Keratinocyte (primary cell): ENCODE results near the gene POFUT2. TPM values are rescaled to one million over a fixed set of nuclear protein-coding genes. Genes with fewer than 3 reads are reported as not detected.

Source experiments
- DNase-seq: peaks from one replicate; pipeline ENCODE4 v3.0.0-alpha.2; 2011; ENCODE audit warnings: low read depth, missing footprints, low spot score
- FAIRE-seq: peaks from 2 replicates; lab custom pipeline; 2011; peaks lifted over from hg19 to GRCh38; lab: Jason Lieb, UNC
- H2AFZ ChIP-seq: 2 replicates; pipeline ENCODE4 v1.6.0; 2012; ENCODE audit warnings: low read length, control low read depth, inconsistent platforms; ENCODE audit not compliant: control insufficient read depth
- H3K27ac ChIP-seq: 2 replicates; pipeline ENCODE4 v1.5.1; 2011; ENCODE audit warnings: low read length; ENCODE audit not compliant: control insufficient read depth, insufficient read depth
- H3K27me3 ChIP-seq: 3 replicates; pipeline ENCODE4 v1.6.0; 2011; ENCODE audit warnings: low read length; ENCODE audit not compliant: control insufficient read depth, insufficient read depth; ENCODE audit errors: extremely low read depth
- H3K36me3 ChIP-seq, 2 experiments: 2 replicates in 1 of 2; 3 replicates in 1 of 2; pipeline ENCODE4 v1.5.1; 2011; ENCODE audit warnings: low read length in 2 of 2, mild to moderate bottlenecking in 1 of 2; ENCODE audit not compliant: control insufficient read depth in 2 of 2, insufficient read depth in 2 of 2; ENCODE audit errors: extremely low read depth in 1 of 2
- H3K4me1 ChIP-seq: 3 replicates; pipeline ENCODE4 v1.5.1; 2011; ENCODE audit warnings: low read length; ENCODE audit not compliant: control insufficient read depth, insufficient read depth; ENCODE audit errors: extremely low read depth
- H3K4me2 ChIP-seq: 3 replicates; pipeline ENCODE4 v1.6.0; 2011; ENCODE audit warnings: low read depth, low read length; ENCODE audit not compliant: control insufficient read depth, insufficient read depth; ENCODE audit errors: extremely low read depth
- H3K4me3 ChIP-seq, 3 experiments: fragments of 200-600 bp in 1 of 3; sonication (generic) in 1 of 3; 2 replicates in 2 of 3; 3 replicates in 1 of 3; pipeline ENCODE4 v1.5.1; 2011 to 2016; ENCODE audit warnings: low read length in 3 of 3, mild to moderate bottlenecking in 3 of 3, control low read depth in 2 of 3, inconsistent platforms in 1 of 3, low read depth in 1 of 3, mixed read lengths in 1 of 3, mixed run types in 1 of 3, moderate library complexity in 1 of 3; ENCODE audit not compliant: control insufficient read depth in 2 of 3, insufficient read depth in 2 of 3; ENCODE audit errors: extremely low read depth in 1 of 3
- H3K79me2 ChIP-seq: 2 replicates; pipeline ENCODE4 v1.6.0; 2012; ENCODE audit warnings: low read length; ENCODE audit not compliant: control insufficient read depth, insufficient read depth
- H3K9ac ChIP-seq: 3 replicates; pipeline ENCODE4 v1.6.0; 2011; ENCODE audit warnings: low read length; ENCODE audit not compliant: control insufficient read depth, insufficient read depth; ENCODE audit errors: extremely low read depth
- H3K9me1 ChIP-seq: 3 replicates; pipeline ENCODE4 v1.6.0; 2011; ENCODE audit warnings: low read length; ENCODE audit not compliant: control insufficient read depth, insufficient read depth; ENCODE audit errors: extremely low read depth
- H3K9me3 ChIP-seq: 2 replicates; pipeline ENCODE4 v1.5.1; 2012; ENCODE audit warnings: low read depth, low read length; ENCODE audit not compliant: control insufficient read depth
- H4K20me1 ChIP-seq: 3 replicates; pipeline ENCODE4 v1.6.0; 2011; ENCODE audit warnings: low read length; ENCODE audit not compliant: control insufficient read depth, insufficient read depth; ENCODE audit errors: extremely low read depth
- EZH2 ChIP-seq: IDR thresholded peaks from one replicate; pipeline ENCODE4 v1.6.1; 2012; ENCODE audit warnings: inconsistent platforms, mild to moderate bottlenecking, low read length, moderate library complexity
- dilution Hi-C: fragments of 300-500 bp; cut with MboI; formaldehyde crosslinking; loops from one replicate; pipeline ENCODE4 v1.7.0; 2020; ENCODE audit warnings: low sequenced_read_pairs; ENCODE audit not compliant: extremely low pct_ligation_motif_present
- polyA plus RNA-seq, 5 experiments: library from polyadenylated mRNA; depleted of rRNA in 3 of 5; stranded (reverse) in 3 of 5; stranded (forward) in 1 of 5; unstranded in 1 of 5; fragments of >200 nt; gene quantifications; 1 replicate in 1 of 5; 2 replicates in 3 of 5; 3 replicates in 1 of 5; pipeline versions ENCODE4 v1.2.1 to v1.2.3, GENCODE V29; 2011 to 2012; ENCODE audit warnings: missing spikeins in 2 of 5, low read depth in 1 of 5, low replicate concordance in 1 of 5
- TF ChIP-seq, protein P1 (sequence below), 3 experiments: IDR thresholded peaks in 1 of 3; conservative IDR thresholded peaks in 1 of 3; optimal IDR thresholded peaks in 1 of 3; 2 replicates in 2 of 3; 3 replicates in 1 of 3; pipeline versions ENCODE3 to v1.5.1; 2011; ENCODE audit warnings: low read length in 3 of 3, mild to moderate bottlenecking in 3 of 3, moderate library complexity in 2 of 3, control low read depth in 1 of 3, inconsistent platforms in 1 of 3; ENCODE audit not compliant: insufficient read depth in 2 of 3; ENCODE audit errors: extremely low read depth in 1 of 3

Gene POFUT2
- polyA plus RNA-seq, 1 donor (not counting 4 experiments of a cell fraction or from before 2014, with no cell fraction given): 8.8 TPM

DNA sequence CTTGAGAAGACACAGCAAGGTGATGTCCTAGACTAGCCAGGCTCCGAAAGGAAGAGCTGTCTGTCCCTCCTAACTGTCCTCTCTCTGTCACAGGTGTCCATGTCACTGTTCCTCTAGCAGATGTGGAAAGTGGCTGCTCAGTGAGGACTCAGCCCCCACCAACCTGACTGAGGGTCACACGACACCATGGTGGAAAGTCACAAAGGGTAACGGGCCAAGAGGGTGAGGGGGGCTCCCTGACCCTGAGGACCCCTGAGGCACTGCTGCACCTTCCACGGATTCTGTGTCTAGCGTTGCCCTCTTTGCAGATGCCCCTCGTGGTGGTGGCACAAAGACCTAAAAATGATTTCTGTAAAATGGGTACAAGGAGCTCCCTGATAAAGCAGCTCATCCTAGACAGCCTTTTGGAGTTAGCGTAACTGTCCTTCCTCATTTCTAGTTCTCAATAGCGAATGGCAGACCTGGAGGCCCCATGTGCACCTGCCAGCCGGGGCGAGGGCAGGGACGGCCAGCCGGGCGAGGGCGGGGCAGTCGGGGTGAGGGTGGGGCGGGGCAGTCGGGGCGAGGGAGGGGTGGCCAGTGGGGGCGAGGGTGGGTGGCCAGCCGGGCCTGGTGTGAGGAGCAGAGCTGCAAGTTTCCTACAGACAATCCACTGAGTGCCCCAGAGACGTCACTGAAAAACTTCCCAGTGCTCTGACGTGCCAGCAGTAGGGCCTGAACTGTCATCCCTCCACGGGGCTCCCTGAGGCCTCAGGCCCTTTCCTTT lies 23.4 kb downstream of the POFUT2 start:
- Histone ChIP-seq H3K4me1 (no peaks in the 10 kb centered on the region), H2AFZ (no peak overlapping the region), H3K4me3 (no peak overlapping the region), H3K79me2 (no peaks in the 10 kb centered on the region), H3K9ac (no peak overlapping the region), H3K9me3 (no peaks in the 10 kb centered on the region), H3K36me3 (peaks cover 12 to 21% of the 10 kb centered on the region in 2 experiments), H3K27me3 (peaks cover 3% of the 10 kb centered on the region), H3K4me2 (no peak overlapping the region), H4K20me1 (no peaks in the 10 kb centered on the region), H3K9me1 (no peaks in the 10 kb centered on the region), H3K27ac (no peak overlapping the region)
- no peak for DNase-seq
- dilution Hi-C loops: no loop called here
- TF ChIP-seq, protein P1, sequence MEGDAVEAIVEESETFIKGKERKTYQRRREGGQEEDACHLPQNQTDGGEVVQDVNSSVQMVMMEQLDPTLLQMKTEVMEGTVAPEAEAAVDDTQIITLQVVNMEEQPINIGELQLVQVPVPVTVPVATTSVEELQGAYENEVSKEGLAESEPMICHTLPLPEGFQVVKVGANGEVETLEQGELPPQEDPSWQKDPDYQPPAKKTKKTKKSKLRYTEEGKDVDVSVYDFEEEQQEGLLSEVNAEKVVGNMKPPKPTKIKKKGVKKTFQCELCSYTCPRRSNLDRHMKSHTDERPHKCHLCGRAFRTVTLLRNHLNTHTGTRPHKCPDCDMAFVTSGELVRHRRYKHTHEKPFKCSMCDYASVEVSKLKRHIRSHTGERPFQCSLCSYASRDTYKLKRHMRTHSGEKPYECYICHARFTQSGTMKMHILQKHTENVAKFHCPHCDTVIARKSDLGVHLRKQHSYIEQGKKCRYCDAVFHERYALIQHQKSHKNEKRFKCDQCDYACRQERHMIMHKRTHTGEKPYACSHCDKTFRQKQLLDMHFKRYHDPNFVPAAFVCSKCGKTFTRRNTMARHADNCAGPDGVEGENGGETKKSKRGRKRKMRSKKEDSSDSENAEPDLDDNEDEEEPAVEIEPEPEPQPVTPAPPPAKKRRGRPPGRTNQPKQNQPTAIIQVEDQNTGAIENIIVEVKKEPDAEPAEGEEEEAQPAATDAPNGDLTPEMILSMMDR (optimal IDR thresholded peaks at IDR 0.05 in 1 of 3, IDR thresholded peaks at IDR 0.05 in 1 of 3, conservative IDR thresholded peaks at IDR 0.05 in 1 of 3; ENCODE audit: extremely low read depth in 1 of 3, insufficient read depth in 2 of 3, low read length in 3 of 3): no peak
- TF ChIP-seq EZH2: no peak
- no peak for FAIRE-seq

DNA sequence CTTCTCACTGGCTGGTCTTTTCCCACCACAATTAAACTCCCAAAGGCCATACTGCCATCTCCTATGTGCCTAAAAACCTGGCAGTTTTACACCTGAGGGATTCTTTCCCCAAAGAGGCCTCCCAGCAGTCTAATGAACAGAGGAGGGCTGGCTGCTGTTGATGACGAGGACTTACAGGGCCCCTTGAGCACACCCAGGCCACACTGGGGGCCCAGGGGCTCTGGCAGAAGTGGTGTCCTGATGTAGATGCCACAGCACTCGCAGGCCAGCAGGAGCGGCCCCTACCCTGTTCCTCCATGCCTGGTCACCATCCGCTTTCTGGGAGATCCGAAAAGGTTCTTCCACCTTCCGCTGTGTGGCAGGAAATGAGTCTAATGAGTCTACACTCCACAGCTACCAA lies 24.2 kb downstream of the POFUT2 start:
- H3K9me1 ChIP-seq: no peaks in the 10 kb centered on the region
- H2AFZ ChIP-seq: no peak overlapping the region
- H3K36me3 ChIP-seq: peaks cover 12 to 21% of the 10 kb centered on the region in 2 experiments
- H3K27me3 ChIP-seq: peaks cover 5% of the 10 kb centered on the region
- no peak for FAIRE-seq
- no peak overlapping the region for H3K4me2 ChIP-seq
- H3K4me3 ChIP-seq: no peak overlapping the region
- no peak for TF ChIP-seq EZH2
- TF ChIP-seq, protein P1 (optimal IDR thresholded peaks at IDR 0.05 in 1 of 3, IDR thresholded peaks at IDR 0.05 in 1 of 3, conservative IDR thresholded peaks at IDR 0.05 in 1 of 3; ENCODE audit: extremely low read depth in 1 of 3, insufficient read depth in 2 of 3, low read length in 3 of 3): no peak
- no peak overlapping the region for H3K27ac ChIP-seq
- no peak overlapping the region for H3K9ac ChIP-seq
- H4K20me1 ChIP-seq: no peaks in the 10 kb centered on the region
- no peak for DNase-seq
- no peaks in the 10 kb centered on the region for H3K9me3 ChIP-seq
- H3K4me1 ChIP-seq: no peaks in the 10 kb centered on the region
- H3K79me2 ChIP-seq: no peaks in the 10 kb centered on the region
- dilution Hi-C loops: no loop called here
